ENCODE measurements around the gene SMIM41.

- no peak for TF ChIP-seq CTCF (IDR thresholded peaks at IDR 0.05)
- no peak for TF ChIP-seq POLR2A (IDR thresholded peaks at IDR 0.05)
Observed at GRCh38 chr12:52052468-52053186, 26.9 kb upstream of the SMIM41 start.
